ENCODE data around the gene PFDN4.
"Not testable (repeated sequence)": the region's sequence is repeated elsewhere in the genome, so short reads cannot be mapped to it uniquely, and the experiment has no call there.

Gene PFDN4

DNA sequence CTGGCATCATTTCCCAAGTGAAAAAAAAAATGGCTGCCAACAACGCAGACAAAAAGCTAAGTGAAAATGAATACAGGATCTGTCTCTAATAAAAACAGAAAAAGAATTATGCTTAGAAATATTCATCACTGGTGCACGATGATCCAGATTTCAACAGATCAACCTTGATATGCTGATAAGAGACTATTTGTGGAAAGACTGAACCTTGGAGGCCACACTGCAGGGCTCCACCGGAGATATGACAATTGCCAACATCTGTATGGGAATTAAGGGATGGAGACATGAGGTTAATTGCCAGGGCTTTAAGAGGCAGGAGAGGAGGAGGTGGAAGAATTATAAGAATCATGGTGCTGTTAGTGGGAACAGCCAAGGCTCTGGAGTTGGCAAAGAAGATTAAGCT, 48.3 kb downstream of the PFDN4 start:
- Histone ChIP-seq H3K79me1 (ENCODE audit: low read length) (no peaks in the 10 kb centered on the region), H2BK5ac (ENCODE audit: low read length) (no peak overlapping the region), H3K4me2 (ENCODE audit: low read length) (no peak overlapping the region), H3K4me3 (ENCODE audit: low read length) (no peak overlapping the region), H2BK120ac (ENCODE audit: low read depth, low read length) (no peak overlapping the region), H3K79me2 (ENCODE audit: control insufficient read depth, insufficient read depth, low read length) (no peaks in the 10 kb centered on the region), H3K9ac (ENCODE audit: low read length) (no peak overlapping the region), H4K5ac (ENCODE audit: low read length) (no peak overlapping the region), H2BK15ac (replicated peaks; ENCODE audit: low read depth) (no peak overlapping the region), H3K23ac (ENCODE audit: low read length) (no peak overlapping the region), H4K8ac (ENCODE audit: low read depth, low read length) (no peak overlapping the region), H3K18ac (ENCODE audit: low read length) (no peak overlapping the region), H3K4me1 (ENCODE audit: control insufficient read depth, low read depth, low read length) (no peaks in the 10 kb centered on the region), H3K27me3 (ENCODE audit: insufficient read depth, low read length, poor library complexity) (no peaks in the 10 kb centered on the region), H3K4ac (ENCODE audit: low read depth, low read length) (no peak overlapping the region), H3K27ac (ENCODE audit: low read depth, low read length) (no peak overlapping the region), H3K56ac (ENCODE audit: low read length) (no peak overlapping the region), H3K36me3 (ENCODE audit: control insufficient read depth, insufficient read depth, low read length) (no peaks in the 10 kb centered on the region), H2AK5ac (ENCODE audit: low read length) (no peak overlapping the region)
- WGBS (ENCODE audit: extremely low coverage, insufficient coverage, low lambda C conversion rate): no CpG with 5 or more reads among the region's 3 CpGs
- no peak for DNase-seq

DNA sequence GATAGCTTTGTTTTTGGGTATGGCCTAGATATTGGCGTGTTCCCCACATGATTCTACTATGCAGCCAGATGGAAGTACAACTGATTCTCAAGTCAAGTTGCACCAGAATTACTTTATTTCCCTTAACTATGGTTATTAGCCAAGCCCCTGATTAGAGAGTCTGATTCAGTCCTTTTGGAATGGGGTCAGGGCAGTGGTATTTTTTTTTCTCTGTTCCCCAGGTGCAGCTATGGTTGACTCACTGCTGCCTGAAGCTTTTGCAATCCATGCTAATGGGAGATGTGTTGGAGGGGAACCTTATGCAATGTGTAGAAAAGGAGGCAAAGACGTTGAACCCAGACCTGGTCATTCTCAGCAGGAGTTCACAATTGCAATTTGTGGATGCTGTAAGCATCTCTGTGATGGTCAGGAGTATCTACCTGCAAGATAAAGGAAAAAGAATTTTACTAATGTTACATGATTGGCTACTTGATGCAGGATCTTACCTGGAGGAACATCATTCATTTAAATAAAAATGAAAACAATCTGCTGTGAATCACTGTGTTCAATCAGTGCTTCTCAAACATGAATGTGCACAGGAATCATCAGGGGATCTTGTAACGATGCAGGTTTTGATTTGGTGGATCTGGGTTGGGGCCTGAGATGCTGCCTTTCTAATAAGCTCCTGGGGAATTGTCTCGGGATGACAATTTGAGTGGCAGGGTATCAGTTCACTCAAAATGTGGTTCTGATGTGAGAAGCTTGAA, 49.4 kb downstream of the PFDN4 start:
- H3K36me3 ChIP-seq (ENCODE audit: control insufficient read depth, insufficient read depth, low read length): no peaks in the 10 kb centered on the region
- no peak overlapping the region for H3K9ac ChIP-seq (ENCODE audit: low read length)
- no peaks in the 10 kb centered on the region for H3K79me2 ChIP-seq (ENCODE audit: control insufficient read depth, insufficient read depth, low read length)
- H4K8ac ChIP-seq (ENCODE audit: low read depth, low read length): no peak overlapping the region
- H4K5ac ChIP-seq (ENCODE audit: low read length): no peak overlapping the region
- no peak overlapping the region for H3K23ac ChIP-seq (ENCODE audit: low read length)
- WGBS (ENCODE audit: extremely low coverage, insufficient coverage, low lambda C conversion rate): no CpG with 5 or more reads among the region's 4 CpGs
- H3K27me3 ChIP-seq (ENCODE audit: insufficient read depth, low read length, poor library complexity): no peaks in the 10 kb centered on the region
- no peak overlapping the region for H3K56ac ChIP-seq (ENCODE audit: low read length)
- H3K18ac ChIP-seq (ENCODE audit: low read length): no peak overlapping the region
- H2BK5ac ChIP-seq (ENCODE audit: low read length): no peak overlapping the region
- no peak overlapping the region for H3K4ac ChIP-seq (ENCODE audit: low read depth, low read length)
- H2AK5ac ChIP-seq (ENCODE audit: low read length): no peak overlapping the region
- H2BK15ac ChIP-seq (replicated peaks; ENCODE audit: low read depth): no peak overlapping the region
- peak; percentile 83 for DNase-seq
- no peak overlapping the region for H2BK120ac ChIP-seq (ENCODE audit: low read depth, low read length)
- H3K4me3 ChIP-seq (ENCODE audit: low read length): no peak overlapping the region
- H3K4me1 ChIP-seq (ENCODE audit: control insufficient read depth, low read depth, low read length): no peaks in the 10 kb centered on the region
- no peak overlapping the region for H3K4me2 ChIP-seq (ENCODE audit: low read length)
- H3K79me1 ChIP-seq (ENCODE audit: low read length): no peaks in the 10 kb centered on the region
- H3K27ac ChIP-seq (ENCODE audit: low read depth, low read length): no peak overlapping the region

DNA sequence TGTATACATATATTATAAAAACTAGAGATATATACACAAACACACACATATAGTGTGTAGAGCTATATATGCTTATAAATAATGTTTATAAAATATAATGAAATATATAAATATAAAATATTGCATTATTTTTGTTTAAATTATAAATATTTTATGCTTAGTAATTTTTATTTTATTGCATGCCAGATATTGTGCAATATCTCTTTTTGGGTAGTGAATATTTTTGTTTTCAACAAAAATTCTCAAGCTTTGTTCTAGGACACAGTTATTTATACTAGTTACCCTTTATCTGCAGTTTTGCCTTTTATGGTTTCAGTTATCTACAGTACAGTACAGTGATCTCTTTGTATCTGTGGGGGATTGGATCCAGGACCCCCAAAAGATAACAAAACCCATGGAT, 52.2 kb downstream of the PFDN4 start:
- Histone ChIP-seq H3K79me1 (ENCODE audit: low read length) (no peaks in the 10 kb centered on the region), H3K18ac (ENCODE audit: low read length) (no peak overlapping the region), H3K23ac (ENCODE audit: low read length) (no peak overlapping the region), H3K4ac (ENCODE audit: low read depth, low read length) (no peak overlapping the region), H3K4me3 (ENCODE audit: low read length) (no peak overlapping the region), H3K27me3 (ENCODE audit: insufficient read depth, low read length, poor library complexity) (no peaks in the 10 kb centered on the region), H3K4me2 (ENCODE audit: low read length) (no peak overlapping the region), H3K4me1 (ENCODE audit: control insufficient read depth, low read depth, low read length) (no peaks in the 10 kb centered on the region), H4K5ac (ENCODE audit: low read length) (no peak overlapping the region), H2AK5ac (ENCODE audit: low read length) (no peak overlapping the region), H3K56ac (ENCODE audit: low read length) (no peak overlapping the region), H2BK15ac (replicated peaks; ENCODE audit: low read depth) (no peak overlapping the region), H3K27ac (ENCODE audit: low read depth, low read length) (no peak overlapping the region), H2BK120ac (ENCODE audit: low read depth, low read length) (no peak overlapping the region), H2BK5ac (ENCODE audit: low read length) (no peak overlapping the region), H3K36me3 (ENCODE audit: control insufficient read depth, insufficient read depth, low read length) (no peaks in the 10 kb centered on the region), H4K8ac (ENCODE audit: low read depth, low read length) (no peak overlapping the region), H3K9ac (ENCODE audit: low read length) (no peak overlapping the region), H3K79me2 (ENCODE audit: control insufficient read depth, insufficient read depth, low read length) (no peaks in the 10 kb centered on the region)
- DNase-seq: no peak

DNA sequence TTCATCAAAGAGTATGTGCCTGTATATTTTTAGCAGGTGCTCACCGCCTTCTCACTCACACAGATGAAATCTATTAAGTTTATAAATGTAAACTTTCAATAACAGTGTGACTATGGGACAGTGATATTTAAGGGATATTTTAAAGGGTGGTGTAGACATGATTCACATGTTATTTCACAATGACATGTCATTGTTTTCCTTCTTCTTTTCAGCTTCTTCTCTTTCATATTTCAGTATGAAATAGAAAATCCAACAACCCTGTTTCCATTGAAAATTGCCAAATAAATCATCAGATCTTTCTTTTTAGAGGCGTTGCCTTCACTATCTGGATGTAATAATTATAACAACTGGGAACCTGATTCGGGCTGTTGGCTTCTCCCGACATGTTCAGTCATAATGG, 54.8 kb downstream of the PFDN4 start:
- Histone ChIP-seq H3K79me2 (ENCODE audit: control insufficient read depth, insufficient read depth, low read length) (no peaks in the 10 kb centered on the region), H3K18ac (ENCODE audit: low read length) (no peak overlapping the region), H3K4me2 (ENCODE audit: low read length) (no peak overlapping the region), H3K4me3 (ENCODE audit: low read length) (no peak overlapping the region), H2AK5ac (ENCODE audit: low read length) (no peak overlapping the region), H2BK5ac (ENCODE audit: low read length) (no peak overlapping the region), H3K36me3 (ENCODE audit: control insufficient read depth, insufficient read depth, low read length) (no peaks in the 10 kb centered on the region), H3K4me1 (ENCODE audit: control insufficient read depth, low read depth, low read length) (no peaks in the 10 kb centered on the region), H4K8ac (ENCODE audit: low read depth, low read length) (no peak overlapping the region), H3K27me3 (ENCODE audit: insufficient read depth, low read length, poor library complexity) (no peaks in the 10 kb centered on the region), H3K56ac (ENCODE audit: low read length) (no peak overlapping the region), H3K23ac (ENCODE audit: low read length) (no peak overlapping the region), H3K27ac (ENCODE audit: low read depth, low read length) (no peak overlapping the region), H2BK120ac (ENCODE audit: low read depth, low read length) (no peak overlapping the region), H2BK15ac (replicated peaks; ENCODE audit: low read depth) (no peak overlapping the region), H3K4ac (ENCODE audit: low read depth, low read length) (no peak overlapping the region), H4K5ac (ENCODE audit: low read length) (no peak overlapping the region), H3K79me1 (ENCODE audit: low read length) (no peaks in the 10 kb centered on the region), H3K9ac (ENCODE audit: low read length) (no peak overlapping the region)
- no peak for DNase-seq
- no CpG with 5 or more reads among the region's 4 CpGs for WGBS (ENCODE audit: extremely low coverage, insufficient coverage, low lambda C conversion rate)

DNA sequence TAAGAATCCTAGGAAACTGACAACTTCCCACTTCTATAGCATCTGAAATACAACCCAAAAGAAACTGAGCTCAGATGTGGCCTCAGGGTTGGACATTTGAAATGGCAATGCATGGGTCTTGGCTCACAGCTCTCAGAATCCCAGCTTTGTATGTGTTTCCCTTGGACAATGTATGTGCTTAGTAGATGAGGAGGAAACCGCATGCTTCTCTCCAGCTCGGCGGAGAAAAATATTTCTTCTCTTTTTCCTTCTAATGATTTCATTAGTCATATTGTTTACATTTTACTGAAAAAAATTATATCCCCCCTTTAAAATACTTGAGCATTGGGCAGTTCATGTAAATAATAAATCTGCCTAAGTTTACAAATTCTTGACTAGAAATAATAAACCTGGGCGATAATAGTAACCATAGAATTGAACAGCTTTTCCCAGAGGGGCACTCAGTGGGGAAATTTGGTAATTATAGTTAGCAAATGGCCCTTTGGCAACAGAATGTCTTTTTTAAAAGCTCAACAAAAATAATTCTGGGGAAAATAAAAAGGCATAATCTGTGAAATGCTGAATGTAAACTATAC, 55.3 kb downstream of the PFDN4 start:
- no peak overlapping the region for H3K18ac ChIP-seq (ENCODE audit: low read length)
- no CpG with 5 or more reads among the region's 4 CpGs for WGBS (ENCODE audit: extremely low coverage, insufficient coverage, low lambda C conversion rate)

DNA sequence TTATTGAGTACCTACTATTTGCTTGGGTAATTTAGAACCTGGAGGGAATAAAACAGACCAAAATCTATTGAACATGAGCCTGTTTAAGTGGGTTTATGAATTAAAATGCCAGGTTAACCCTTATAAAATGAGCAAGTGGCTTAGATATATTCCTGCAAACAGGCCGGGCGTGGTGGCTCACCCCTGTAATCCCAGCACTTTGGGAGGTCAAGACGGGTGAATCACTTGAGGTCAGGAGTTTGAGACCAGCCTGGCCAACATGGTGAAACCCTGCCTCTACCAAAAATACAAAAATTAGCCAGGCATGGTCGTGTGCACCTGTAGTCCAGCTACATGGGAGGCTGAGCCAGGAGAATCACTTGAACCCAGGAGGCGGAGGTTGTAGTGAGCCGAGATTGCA, 57.9 kb downstream of the PFDN4 start:
- no CpG with 5 or more reads among the region's 6 CpGs for WGBS (ENCODE audit: extremely low coverage, insufficient coverage, low lambda C conversion rate)
- not testable (repeated sequence) for H3K79me1 ChIP-seq (ENCODE audit: low read length); H3K23ac ChIP-seq (ENCODE audit: low read length); H3K27me3 ChIP-seq (ENCODE audit: insufficient read depth, low read length, poor library complexity); H3K56ac ChIP-seq (ENCODE audit: low read length); H3K4ac ChIP-seq (ENCODE audit: low read depth, low read length); H3K79me2 ChIP-seq (ENCODE audit: control insufficient read depth, insufficient read depth, low read length); H3K9ac ChIP-seq (ENCODE audit: low read length); H2BK5ac ChIP-seq (ENCODE audit: low read length); H3K4me2 ChIP-seq (ENCODE audit: low read length); H4K8ac ChIP-seq (ENCODE audit: low read depth, low read length); H2BK120ac ChIP-seq (ENCODE audit: low read depth, low read length); H2BK15ac ChIP-seq (replicated peaks; ENCODE audit: low read depth); H3K27ac ChIP-seq (ENCODE audit: low read depth, low read length); H2AK5ac ChIP-seq (ENCODE audit: low read length); H3K18ac ChIP-seq (ENCODE audit: low read length); H4K5ac ChIP-seq (ENCODE audit: low read length); H3K4me3 ChIP-seq (ENCODE audit: low read length); H3K36me3 ChIP-seq (ENCODE audit: control insufficient read depth, insufficient read depth, low read length); DNase-seq; H3K4me1 ChIP-seq (ENCODE audit: control insufficient read depth, low read depth, low read length)

More for the DNA sequence above, 55.3 kb downstream of the PFDN4 start:
- no peak overlapping the region for H2AK5ac ChIP-seq (ENCODE audit: low read length)
- no peak for DNase-seq
- no peaks in the 10 kb centered on the region for H3K79me2 ChIP-seq (ENCODE audit: control insufficient read depth, insufficient read depth, low read length)
- H3K9ac ChIP-seq (ENCODE audit: low read length): no peak overlapping the region
- no peak overlapping the region for H3K4me3 ChIP-seq (ENCODE audit: low read length)
- no peak overlapping the region for H3K27ac ChIP-seq (ENCODE audit: low read depth, low read length)
- H3K4ac ChIP-seq (ENCODE audit: low read depth, low read length): no peak overlapping the region
- H3K4me2 ChIP-seq (ENCODE audit: low read length): no peak overlapping the region
- H3K23ac ChIP-seq (ENCODE audit: low read length): no peak overlapping the region
- no peak overlapping the region for H2BK5ac ChIP-seq (ENCODE audit: low read length)
- H3K56ac ChIP-seq (ENCODE audit: low read length): no peak overlapping the region
- H2BK15ac ChIP-seq (replicated peaks; ENCODE audit: low read depth): no peak overlapping the region
- H3K27me3 ChIP-seq (ENCODE audit: insufficient read depth, low read length, poor library complexity): no peaks in the 10 kb centered on the region
- H3K4me1 ChIP-seq (ENCODE audit: control insufficient read depth, low read depth, low read length): no peaks in the 10 kb centered on the region
- H3K79me1 ChIP-seq (ENCODE audit: low read length): no peaks in the 10 kb centered on the region
- no peak overlapping the region for H4K8ac ChIP-seq (ENCODE audit: low read depth, low read length)
- H3K36me3 ChIP-seq (ENCODE audit: control insufficient read depth, insufficient read depth, low read length): no peaks in the 10 kb centered on the region
- H4K5ac ChIP-seq (ENCODE audit: low read length): no peak overlapping the region
- H2BK120ac ChIP-seq (ENCODE audit: low read depth, low read length): no peak overlapping the region

All from mesendoderm (in vitro differentiated cells).